Measurements from ENCODE around the gene PALD1. TPM values are rescaled to one million over a fixed set of nuclear protein-coding genes. Genes with fewer than 3 reads are reported as not detected.
A peak's percentile ranks its signal among the peaks of the same experiment; 100 is the strongest.

The PALD1 gene
- total RNA-seq, 2 donors from 2014 or later, result 1.1 to 1.3 TPM

DNA sequence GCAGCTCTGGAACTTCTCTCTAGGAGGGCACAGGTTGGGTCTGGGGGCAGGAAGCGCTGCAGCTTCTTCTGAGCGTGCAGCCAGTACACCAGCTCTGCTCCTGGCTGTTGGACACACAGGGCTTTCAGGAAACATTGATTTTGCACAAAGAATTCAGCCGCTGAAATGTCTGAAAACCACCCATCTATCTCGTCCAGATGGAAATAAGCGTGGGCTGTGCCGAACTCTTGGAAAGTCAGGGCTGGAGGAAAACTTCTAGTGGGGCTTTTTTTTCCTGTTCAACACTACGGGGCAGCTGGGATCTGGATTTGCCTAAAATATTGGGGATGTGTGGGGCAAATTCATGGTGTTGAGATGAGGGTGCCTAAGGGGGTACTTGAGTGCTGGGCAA, 31.2 kb downstream of the PALD1 start:
- H3K27ac Mint-ChIP-seq, result no peak overlapping the region
- no peaks in the 10 kb centered on the region for H3K9me3 Mint-ChIP-seq
- ATAC-seq (replicated peaks in 1 of 2), result no peak

DNA sequence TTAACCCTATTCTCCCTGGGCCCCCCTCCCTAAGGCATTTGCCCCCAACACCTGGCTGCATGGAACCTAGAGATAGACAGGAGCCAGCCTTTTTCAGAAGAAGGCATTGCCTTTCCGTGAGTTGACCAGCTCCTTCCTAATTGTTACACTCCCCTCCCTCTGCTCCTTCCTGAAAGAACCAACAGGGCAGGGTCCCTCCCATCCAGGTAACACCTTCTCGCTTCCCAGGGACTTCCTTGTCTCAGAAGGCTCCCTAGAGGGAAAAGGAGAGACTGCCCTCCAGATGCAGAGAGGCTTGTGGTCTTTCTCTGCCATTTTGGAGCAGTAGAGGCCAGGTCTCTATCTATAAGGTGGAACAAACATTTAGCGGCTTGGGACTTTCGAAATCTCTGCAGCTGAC, 31.9 kb downstream of the PALD1 start:
- H3K4me1 Mint-ChIP-seq (ENCODE audit: low read depth), result no peaks in the 10 kb centered on the region
- no peak for ATAC-seq (replicated peaks in 1 of 2)
- H3K27ac Mint-ChIP-seq, result no peak overlapping the region
- no peaks in the 10 kb centered on the region for H3K9me3 Mint-ChIP-seq
- H3K36me3 Mint-ChIP-seq (ENCODE audit: insufficient read depth in 2 of 2), result no peaks in the 10 kb centered on the region
- H3K27me3 Mint-ChIP-seq (ENCODE audit: low read depth), result no peaks in the 10 kb centered on the region
- H3K4me3 Mint-ChIP-seq, result no peak overlapping the region
- no peak for DNase-seq

More for the DNA sequence above, 31.2 kb downstream of the PALD1 start:
- no peaks in the 10 kb centered on the region for H3K27me3 Mint-ChIP-seq (ENCODE audit: low read depth)
- no peak for DNase-seq
- no peaks in the 10 kb centered on the region for H3K4me1 Mint-ChIP-seq (ENCODE audit: low read depth)
- H3K4me3 Mint-ChIP-seq, result no peak overlapping the region
- H3K36me3 Mint-ChIP-seq (ENCODE audit: insufficient read depth in 2 of 2), result no peaks in the 10 kb centered on the region

DNA sequence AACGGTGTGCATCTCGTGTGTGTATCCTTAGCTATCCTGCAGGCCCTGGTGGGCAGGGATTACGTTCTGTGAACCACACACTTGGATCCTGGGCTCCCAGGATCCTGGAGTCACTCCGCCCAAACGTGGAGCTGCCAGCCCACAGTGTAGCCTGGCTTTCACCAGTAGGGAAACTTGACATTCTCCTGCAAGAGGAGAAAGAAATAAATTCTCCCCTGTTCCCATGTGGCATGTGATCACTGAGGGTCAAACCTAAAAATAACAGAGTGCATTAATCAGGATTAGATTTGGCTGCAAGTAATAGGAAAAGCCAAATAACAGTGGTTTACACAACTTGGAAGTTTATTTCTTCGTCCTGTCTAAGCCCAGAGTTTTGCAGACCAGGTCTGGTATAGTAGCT, 32.3 kb downstream of the PALD1 start:
- H3K27me3 Mint-ChIP-seq (ENCODE audit: low read depth), result no peaks in the 10 kb centered on the region
- H3K9me3 Mint-ChIP-seq, result no peaks in the 10 kb centered on the region
- DNase-seq, result no peak
- H3K4me3 Mint-ChIP-seq, result no peak overlapping the region
- no peaks in the 10 kb centered on the region for H3K4me1 Mint-ChIP-seq (ENCODE audit: low read depth)
- no peak overlapping the region for H3K27ac Mint-ChIP-seq
- no peak for ATAC-seq (replicated peaks in 1 of 2)
- H3K36me3 Mint-ChIP-seq (ENCODE audit: insufficient read depth in 2 of 2), result no peaks in the 10 kb centered on the region

DNA sequence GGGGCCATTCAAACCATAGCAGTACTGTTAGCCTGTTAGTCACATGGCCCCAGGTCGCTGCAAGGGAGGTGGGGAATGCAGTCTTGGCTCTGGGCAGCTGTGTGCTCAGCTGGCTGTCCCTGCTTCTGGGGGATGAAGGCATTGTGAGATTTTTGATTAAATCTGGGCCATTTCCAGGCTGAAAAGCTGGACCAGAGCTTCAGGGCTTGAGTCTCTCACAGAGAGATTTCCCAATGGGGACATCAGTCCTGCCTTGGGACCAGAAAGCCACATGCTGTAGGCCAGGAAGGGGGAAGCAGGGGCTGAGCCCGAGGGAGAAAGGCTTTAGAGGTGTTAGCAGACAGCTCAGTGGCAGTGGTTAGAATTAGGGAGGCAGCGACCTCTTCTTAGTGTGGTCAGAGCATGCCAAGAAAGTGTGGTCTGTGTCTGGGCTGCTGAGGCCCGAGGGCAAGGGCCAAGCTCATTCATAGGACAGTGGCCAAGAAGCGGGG, 33.6 kb downstream of the PALD1 start:
- no peaks in the 10 kb centered on the region for H3K36me3 Mint-ChIP-seq (ENCODE audit: insufficient read depth in 2 of 2)
- no peaks in the 10 kb centered on the region for H3K27me3 Mint-ChIP-seq (ENCODE audit: low read depth)
- H3K9me3 Mint-ChIP-seq, result no peaks in the 10 kb centered on the region
- no peak overlapping the region for H3K4me3 Mint-ChIP-seq
- no peak overlapping the region for H3K27ac Mint-ChIP-seq
- no peak for DNase-seq
- no peaks in the 10 kb centered on the region for H3K4me1 Mint-ChIP-seq (ENCODE audit: low read depth)
- ATAC-seq (replicated peaks in 1 of 2), result no peak

DNA sequence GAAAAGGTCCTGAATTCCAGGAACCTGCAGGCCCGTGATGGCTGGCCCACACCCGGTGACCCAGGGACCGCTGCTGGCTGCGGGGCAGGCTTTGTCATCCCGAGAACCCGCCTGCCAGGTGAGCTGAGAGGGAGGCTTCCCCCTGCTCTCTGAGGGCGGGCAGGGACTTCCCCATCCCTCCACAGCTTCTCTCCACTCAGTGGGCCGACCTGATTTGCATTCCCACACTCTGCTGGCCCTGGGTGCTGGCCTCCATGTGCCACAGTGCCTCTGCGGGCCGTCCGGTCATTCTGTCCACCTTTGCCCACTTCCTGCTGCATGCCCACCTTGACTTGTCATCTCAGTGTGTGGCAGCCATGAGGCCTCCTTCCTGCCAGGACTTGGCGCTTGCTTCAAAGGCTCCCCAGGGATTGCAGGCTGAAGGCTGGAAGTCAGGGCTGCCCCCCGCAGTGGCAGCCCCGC, 35.3 kb downstream of the PALD1 start:
- Mint-ChIP-seq H3K27me3 (ENCODE audit: low read depth) (no peaks in the 10 kb centered on the region), H3K9me3 (no peaks in the 10 kb centered on the region), H3K4me3 (no peak overlapping the region), H3K4me1 (ENCODE audit: low read depth) (no peaks in the 10 kb centered on the region), H3K27ac (no peak overlapping the region), H3K36me3 (ENCODE audit: insufficient read depth in 2 of 2) (no peaks in the 10 kb centered on the region)
- ATAC-seq (replicated peaks in 1 of 2), result peak; percentile 60 to 85
- DNase-seq, result peak; percentile 26 to 37

DNA sequence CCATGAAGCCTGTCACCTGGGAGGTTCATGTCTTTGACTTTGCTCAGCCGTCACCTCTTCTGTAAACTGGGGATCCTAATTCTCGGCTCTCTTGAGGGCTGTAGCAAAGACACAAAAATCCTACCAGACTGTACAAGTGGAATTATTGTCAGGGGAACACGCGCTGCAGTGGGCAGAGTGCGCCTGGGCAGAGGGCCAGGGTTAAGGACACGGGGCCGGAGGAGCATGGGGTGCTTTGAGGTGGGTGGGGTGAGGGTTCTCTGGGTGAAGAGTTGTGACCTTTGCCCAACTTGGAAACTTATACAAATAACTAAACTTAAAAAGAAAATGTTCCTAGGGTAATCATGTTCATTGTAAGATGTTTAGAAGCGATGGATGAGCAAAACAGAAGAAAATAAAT, 36.0 kb downstream of the PALD1 start:
- no peaks in the 10 kb centered on the region for H3K4me1 Mint-ChIP-seq (ENCODE audit: low read depth)
- no peak overlapping the region for H3K27ac Mint-ChIP-seq
- ATAC-seq (replicated peaks in 1 of 2) (no peak), DNase-seq (no peak)
- H3K4me3 Mint-ChIP-seq, result no peak overlapping the region
- no peaks in the 10 kb centered on the region for H3K36me3 Mint-ChIP-seq (ENCODE audit: insufficient read depth in 2 of 2)
- no peaks in the 10 kb centered on the region for H3K27me3 Mint-ChIP-seq (ENCODE audit: low read depth)
- no peaks in the 10 kb centered on the region for H3K9me3 Mint-ChIP-seq

DNA sequence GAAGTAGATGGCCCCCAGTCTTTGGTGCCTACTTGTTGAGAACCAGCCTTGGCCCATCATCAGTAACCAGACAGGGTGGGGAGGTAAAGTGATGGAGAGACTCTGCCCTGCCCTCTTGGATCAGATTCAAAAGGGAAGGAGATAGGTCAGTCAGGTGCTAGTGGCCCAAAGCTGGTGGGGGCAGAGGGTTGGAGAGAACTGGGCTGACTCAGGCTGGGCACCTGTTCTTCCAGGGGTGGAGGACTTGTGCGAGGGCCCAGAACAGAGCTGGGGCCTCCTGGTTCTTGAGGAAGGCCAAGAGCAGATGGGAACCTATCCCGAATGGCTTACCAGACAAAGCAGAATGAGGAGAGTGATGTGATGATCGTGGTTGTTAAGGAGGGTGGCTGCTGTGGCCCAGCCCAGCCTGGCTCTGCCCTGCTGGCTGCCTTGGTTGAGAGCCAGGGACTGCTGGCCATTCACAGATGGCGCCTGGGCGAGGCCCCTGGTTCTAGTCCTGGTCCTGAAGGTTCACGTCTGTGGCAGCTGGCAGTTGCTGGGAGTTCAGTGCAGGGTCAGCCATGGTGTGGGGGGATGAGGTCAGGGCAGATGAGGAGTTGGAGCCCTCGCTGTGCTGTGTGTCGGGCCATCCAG, 36.6 kb downstream of the PALD1 start:
- Mint-ChIP-seq H3K36me3 (ENCODE audit: insufficient read depth in 2 of 2) (no peaks in the 10 kb centered on the region), H3K4me3 (no peak overlapping the region), H3K4me1 (ENCODE audit: low read depth) (no peaks in the 10 kb centered on the region), H3K27me3 (ENCODE audit: low read depth) (no peaks in the 10 kb centered on the region), H3K9me3 (no peaks in the 10 kb centered on the region), H3K27ac (no peak overlapping the region)
- ATAC-seq (replicated peaks in 1 of 2) (no peak), DNase-seq (no peak)

DNA sequence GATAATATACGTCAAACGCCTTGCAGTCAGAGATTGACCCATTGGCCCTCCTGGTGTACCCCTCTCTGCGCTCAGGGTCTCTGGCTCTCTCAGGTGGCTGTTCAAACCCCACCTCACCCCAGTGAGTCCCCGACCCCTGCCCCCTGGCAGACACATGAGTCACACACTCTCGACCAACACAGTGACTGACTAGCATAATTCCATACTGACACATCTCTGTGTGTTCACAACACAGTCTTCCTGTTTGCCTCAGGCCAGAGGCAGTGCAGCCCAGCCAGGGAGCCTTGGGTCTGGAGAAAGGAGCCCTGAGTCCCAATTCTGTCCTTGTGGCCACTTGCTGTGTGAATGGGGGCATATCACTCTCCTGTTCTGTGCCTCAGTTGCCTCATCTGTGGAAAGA, 40.1 kb downstream of the PALD1 start:
- ATAC-seq (replicated peaks in 1 of 2), result no peak
- Mint-ChIP-seq H3K4me3 (no peak overlapping the region), H3K9me3 (no peaks in the 10 kb centered on the region), H3K27me3 (ENCODE audit: low read depth) (no peaks in the 10 kb centered on the region), H3K4me1 (ENCODE audit: low read depth) (no peaks in the 10 kb centered on the region), H3K36me3 (ENCODE audit: insufficient read depth in 2 of 2) (no peaks in the 10 kb centered on the region), H3K27ac (no peak overlapping the region)
- DNase-seq, result no peak

DNA sequence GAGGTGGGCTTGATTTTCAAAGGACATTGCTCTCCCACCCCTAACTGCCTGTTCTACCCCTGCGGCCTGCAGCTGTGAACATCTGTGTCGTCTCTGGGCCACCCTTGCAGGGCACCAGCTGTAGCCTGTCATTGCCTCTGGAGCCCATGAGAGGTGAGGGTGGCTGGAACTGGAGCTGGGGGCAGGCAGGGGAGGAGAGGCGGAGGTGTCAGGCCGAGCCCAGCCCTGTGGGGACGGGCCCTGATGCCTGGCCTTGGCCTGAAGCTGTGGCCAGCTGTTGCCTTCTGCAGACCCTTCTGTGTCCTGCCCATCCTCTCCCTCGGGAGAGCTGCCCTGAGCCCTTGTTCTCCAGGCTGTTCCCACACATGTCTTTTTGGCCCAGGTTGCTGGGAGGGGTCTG, 44.5 kb downstream of the PALD1 start:
- Mint-ChIP-seq H3K4me3 (no peak overlapping the region), H3K9me3 (no peaks in the 10 kb centered on the region), H3K27me3 (ENCODE audit: low read depth) (no peaks in the 10 kb centered on the region), H3K4me1 (ENCODE audit: low read depth) (no peaks in the 10 kb centered on the region), H3K36me3 (ENCODE audit: insufficient read depth in 2 of 2) (no peaks in the 10 kb centered on the region), H3K27ac (no peak overlapping the region)
- ATAC-seq (replicated peaks in 1 of 2), result no peak
- no peak for DNase-seq

GRCh38 chr10:70523549-70523948, 45.0 kb downstream of the PALD1 start:
- DNase-seq, result no peak
- Mint-ChIP-seq H3K27ac (no peak overlapping the region), H3K9me3 (no peaks in the 10 kb centered on the region), H3K4me3 (no peak overlapping the region), H3K4me1 (ENCODE audit: low read depth) (no peaks in the 10 kb centered on the region), H3K36me3 (ENCODE audit: insufficient read depth in 2 of 2) (no peaks in the 10 kb centered on the region), H3K27me3 (ENCODE audit: low read depth) (no peaks in the 10 kb centered on the region)
- ATAC-seq (replicated peaks in 1 of 2), result no peak

- no peak overlapping the region for H3K4me3 Mint-ChIP-seq
- DNase-seq (no peak), ATAC-seq (replicated peaks in 1 of 2) (no peak)
- no peaks in the 10 kb centered on the region for H3K36me3 Mint-ChIP-seq (ENCODE audit: insufficient read depth in 2 of 2)
- H3K27me3 Mint-ChIP-seq (ENCODE audit: low read depth), result no peaks in the 10 kb centered on the region
- no peaks in the 10 kb centered on the region for H3K9me3 Mint-ChIP-seq
- H3K27ac Mint-ChIP-seq, result no peak overlapping the region
- no peaks in the 10 kb centered on the region for H3K4me1 Mint-ChIP-seq (ENCODE audit: low read depth)
Observed at GRCh38 chr10:70528314-70528713, 49.7 kb downstream of the PALD1 start.

DNA sequence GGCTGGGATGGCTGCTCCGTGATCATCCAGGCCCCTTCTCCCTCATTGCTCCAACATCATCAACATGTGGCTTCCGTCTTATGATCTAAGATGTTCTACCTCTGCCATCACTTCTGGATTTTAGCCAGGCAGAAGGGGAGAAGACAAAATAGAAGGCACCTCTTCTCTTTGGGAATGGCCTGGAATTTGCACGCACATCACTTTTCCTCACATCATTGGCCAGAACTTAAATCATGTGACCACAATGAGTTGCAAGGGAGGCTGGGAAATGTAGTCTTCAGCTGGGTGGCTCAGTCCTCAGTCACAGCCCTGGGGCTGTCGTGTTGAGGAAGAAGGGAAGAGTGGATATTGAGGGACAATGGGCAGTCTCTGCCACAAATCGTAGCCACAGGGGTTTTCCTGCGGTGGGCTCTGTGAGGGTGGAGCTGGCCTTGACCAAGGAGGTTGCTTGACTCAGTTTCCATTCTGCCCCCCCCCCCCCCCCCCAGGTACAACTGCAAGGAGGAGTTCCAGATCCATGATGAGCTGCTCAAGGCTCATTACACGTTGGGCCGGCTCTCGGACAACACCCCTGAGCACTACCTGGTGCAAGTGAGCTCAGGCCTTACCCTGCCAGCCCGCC, 50.3 kb downstream of the PALD1 start:
- H3K27ac Mint-ChIP-seq, result no peak overlapping the region
- no peaks in the 10 kb centered on the region for H3K9me3 Mint-ChIP-seq
- no peaks in the 10 kb centered on the region for H3K36me3 Mint-ChIP-seq (ENCODE audit: insufficient read depth in 2 of 2)
- no peaks in the 10 kb centered on the region for H3K27me3 Mint-ChIP-seq (ENCODE audit: low read depth)
- no peak for DNase-seq
- H3K4me3 Mint-ChIP-seq, result no peak overlapping the region
- ATAC-seq (replicated peaks in 1 of 2), result no peak
- no peaks in the 10 kb centered on the region for H3K4me1 Mint-ChIP-seq (ENCODE audit: low read depth)

DNA sequence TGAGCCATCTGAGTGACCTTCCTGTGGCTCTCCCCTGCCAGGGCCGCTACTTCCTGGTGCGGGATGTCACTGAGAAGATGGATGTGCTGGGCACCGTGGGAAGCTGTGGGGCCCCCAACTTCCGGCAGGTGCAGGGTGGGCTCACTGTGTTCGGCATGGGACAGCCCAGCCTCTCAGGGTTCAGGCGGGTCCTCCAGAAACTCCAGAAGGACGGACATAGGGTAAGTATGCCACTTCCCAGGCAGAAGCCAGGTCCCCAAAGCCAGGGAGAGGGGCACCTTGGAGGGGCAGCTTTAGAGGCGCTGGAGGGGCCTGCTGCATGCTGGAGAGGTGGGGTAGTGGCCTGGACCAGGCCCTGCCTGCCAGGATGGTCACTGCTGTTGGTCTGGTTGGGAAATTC, 51.3 kb downstream of the PALD1 start:
- Mint-ChIP-seq H3K27me3 (ENCODE audit: low read depth) (no peaks in the 10 kb centered on the region), H3K4me1 (ENCODE audit: low read depth) (no peaks in the 10 kb centered on the region), H3K36me3 (ENCODE audit: insufficient read depth in 2 of 2) (no peaks in the 10 kb centered on the region), H3K9me3 (no peaks in the 10 kb centered on the region), H3K27ac (no peak overlapping the region), H3K4me3 (no peak overlapping the region)
- DNase-seq, result no peak
- no peak for ATAC-seq (replicated peaks in 1 of 2)

GRCh38 chr10:70530315-70530714, 51.7 kb downstream of the PALD1 start:
- Mint-ChIP-seq H3K27ac (no peak overlapping the region), H3K36me3 (ENCODE audit: insufficient read depth in 2 of 2) (no peaks in the 10 kb centered on the region), H3K27me3 (ENCODE audit: low read depth) (no peaks in the 10 kb centered on the region), H3K4me1 (ENCODE audit: low read depth) (no peaks in the 10 kb centered on the region), H3K4me3 (no peak overlapping the region), H3K9me3 (no peaks in the 10 kb centered on the region)
- DNase-seq (no peak), ATAC-seq (replicated peaks in 1 of 2) (no peak)

Measured in activated T-cell treated with anti-CD3 and anti-CD28 coated beads, Interleukin-2, amount 50 U/mL, for 72 hours (primary cell).